K562 (cell line): ENCODE data around the gene GRIA2.

Experiments used
- ATF3 ChIP-seq, 2 experiments: fragments of 450-650 bp in 1 of 2; sonication (generic) in 1 of 2; formaldehyde crosslinking in 1 of 2; IDR thresholded peaks in 1 of 2; conservative IDR thresholded peaks in 1 of 2; 2 replicates each; pipeline versions ENCODE4 v1.6.1 to v1.8.1; 2016 to 2023; ENCODE audit warnings: mild to moderate bottlenecking in 2 of 2, moderate library complexity in 2 of 2, inconsistent platforms in 1 of 2, missing genetic modification reagents in 1 of 2
- CHAMP1 ChIP-seq: fragments of 450-650 bp; IDR thresholded peaks from 2 replicates; pipeline ENCODE4 v1.6.1; 2016; ENCODE audit warnings: mild to moderate bottlenecking
- DPF2 ChIP-seq: fragments of 450-650 bp; IDR thresholded peaks from 2 replicates; pipeline ENCODE4 v1.6.1; 2016
- EZH2 ChIP-seq: IDR thresholded peaks from 2 replicates; pipeline ENCODE4 v1.6.1; 2012; ENCODE audit warnings: low read depth, mild to moderate bottlenecking, inconsistent platforms, low read length, borderline replicate concordance
- HDAC3 ChIP-seq: fragments of 450-650 bp; IDR thresholded peaks from 2 replicates; pipeline ENCODE4 v1.6.1; 2018; ENCODE audit warnings: borderline replicate concordance, mild to moderate bottlenecking, moderate library complexity; ENCODE audit not compliant: partially characterized antibody
- HMG20A ChIP-seq: fragments of 450-650 bp; formaldehyde crosslinking; conservative IDR thresholded peaks from 2 replicates; pipeline ENCODE4 v1.4.0; 2020; ENCODE audit warnings: mild to moderate bottlenecking, mixed read lengths
- JUND ChIP-seq, 2 experiments: IDR thresholded peaks; 2 replicates in 1 of 2; 3 replicates in 1 of 2; pipeline ENCODE4 v1.6.1; 2011; ENCODE audit warnings: borderline replicate concordance in 2 of 2, low read depth in 2 of 2, low read length in 2 of 2, improper control_type of control experiment in 1 of 2, missing biosample characterization in 1 of 2, missing genetic modification characterization in 1 of 2, missing genetic modification reagents in 1 of 2
- MYC ChIP-seq, 2 experiments: fragments of 250-450 bp in 1 of 2; sonication (Bioruptor Pico) in 1 of 2; IDR thresholded peaks; 2 replicates each; pipeline versions ENCODE4 v1.5.1 to v1.6.1; 2012 to 2021; ENCODE audit warnings: low read depth in 2 of 2, borderline replicate concordance in 1 of 2, improper control_type of control experiment in 1 of 2, low read length in 1 of 2, mild to moderate bottlenecking in 1 of 2, moderate library complexity in 1 of 2
- PRDM10 ChIP-seq: fragments of 450-650 bp; IDR thresholded peaks from 2 replicates; pipeline ENCODE4 v1.6.1; 2018; ENCODE audit not compliant: partially characterized antibody
- RBM17 ChIP-seq: fragments of 200-400 bp; formaldehyde crosslinking; IDR thresholded peaks from 2 replicates; pipeline ENCODE4 v1.6.1; 2017; ENCODE audit warnings: low read depth, mild to moderate bottlenecking, low read length, borderline replicate concordance
- TAF9B ChIP-seq: fragments of 450-650 bp; IDR thresholded peaks from 2 replicates; pipeline ENCODE4 v1.6.1; 2018; ENCODE audit warnings: mild to moderate bottlenecking; ENCODE audit not compliant: partially characterized antibody
- ZZZ3 ChIP-seq: fragments of 450-650 bp; IDR thresholded peaks from 2 replicates; pipeline ENCODE4 v1.6.1; 2016; ENCODE audit warnings: antibody characterized with exemption, mild to moderate bottlenecking, moderate library complexity

- TF ChIP-seq JUND (IDR thresholded peaks at IDR 0.05; ENCODE audit: borderline replicate concordance, low read depth, low read length) = no peak
- TF ChIP-seq JUND (tag; IDR thresholded peaks at IDR 0.05; ENCODE audit: borderline replicate concordance, low read depth, low read length) = no peak
- no peak for TF ChIP-seq MYC (IDR thresholded peaks at IDR 0.05; ENCODE audit: low read depth, low read length)
- TF ChIP-seq MYC (CRISPR knock-in tag; IDR thresholded peaks at IDR 0.05; ENCODE audit: borderline replicate concordance, low read depth) = no peak
- no peak for TF ChIP-seq ZZZ3
- TF ChIP-seq PRDM10 = no peak
- no peak for TF ChIP-seq CHAMP1
- TF ChIP-seq TAF9B = no peak
- no peak for TF ChIP-seq HMG20A (CRISPR knock-in tag)
- TF ChIP-seq DPF2 = no peak
- no peak for TF ChIP-seq HDAC3
- TF ChIP-seq ATF3 (IDR thresholded peaks at IDR 0.05) = no peak
- no peak for TF ChIP-seq ATF3 (CRISPR knock-in tag; conservative IDR thresholded peaks at IDR 0.05)
- no peak for TF ChIP-seq EZH2
- no peak for TF ChIP-seq RBM17
These were observed 138.3 kb downstream of the GRIA2 start for GRCh38 chr4:157358851-157359250.
